ENCODE measurements around the gene UST.

DNA sequence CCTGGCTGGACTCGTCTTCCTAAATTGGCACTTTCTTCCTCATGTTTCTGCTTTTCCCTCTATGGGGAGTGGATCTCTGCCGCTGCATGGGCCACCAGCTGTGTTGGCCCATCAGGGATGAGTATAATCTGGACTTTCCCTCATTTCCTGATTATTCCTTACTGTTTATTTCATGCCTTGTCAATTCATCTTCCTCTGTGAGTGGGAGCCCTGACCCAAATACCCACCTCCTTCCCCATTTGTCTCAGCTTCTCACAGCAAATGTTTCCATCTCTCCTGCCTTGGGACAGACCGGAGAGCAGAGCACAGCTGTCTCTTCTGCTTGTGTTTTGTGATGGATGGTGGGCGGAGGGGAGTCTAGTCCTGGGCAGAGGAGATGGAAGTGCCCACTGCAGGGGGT, 212.7 kb downstream of the UST start:
- TF ChIP-seq, protein P1, sequence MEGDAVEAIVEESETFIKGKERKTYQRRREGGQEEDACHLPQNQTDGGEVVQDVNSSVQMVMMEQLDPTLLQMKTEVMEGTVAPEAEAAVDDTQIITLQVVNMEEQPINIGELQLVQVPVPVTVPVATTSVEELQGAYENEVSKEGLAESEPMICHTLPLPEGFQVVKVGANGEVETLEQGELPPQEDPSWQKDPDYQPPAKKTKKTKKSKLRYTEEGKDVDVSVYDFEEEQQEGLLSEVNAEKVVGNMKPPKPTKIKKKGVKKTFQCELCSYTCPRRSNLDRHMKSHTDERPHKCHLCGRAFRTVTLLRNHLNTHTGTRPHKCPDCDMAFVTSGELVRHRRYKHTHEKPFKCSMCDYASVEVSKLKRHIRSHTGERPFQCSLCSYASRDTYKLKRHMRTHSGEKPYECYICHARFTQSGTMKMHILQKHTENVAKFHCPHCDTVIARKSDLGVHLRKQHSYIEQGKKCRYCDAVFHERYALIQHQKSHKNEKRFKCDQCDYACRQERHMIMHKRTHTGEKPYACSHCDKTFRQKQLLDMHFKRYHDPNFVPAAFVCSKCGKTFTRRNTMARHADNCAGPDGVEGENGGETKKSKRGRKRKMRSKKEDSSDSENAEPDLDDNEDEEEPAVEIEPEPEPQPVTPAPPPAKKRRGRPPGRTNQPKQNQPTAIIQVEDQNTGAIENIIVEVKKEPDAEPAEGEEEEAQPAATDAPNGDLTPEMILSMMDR (IDR thresholded peaks at IDR 0.05; ENCODE audit: low read depth, low read length, poor library complexity, severe bottlenecking), result no peak
- no peak for TF ChIP-seq EZH2phosphoT487 (IDR thresholded peaks at IDR 0.05; ENCODE audit: borderline replicate concordance, low read length)
